CD4-positive, alpha-beta T cell (primary cell): ENCODE measurements around the gene CREB3L2. TPM values are rescaled to one million over a fixed set of nuclear protein-coding genes. Genes with fewer than 3 reads are reported as not detected.

Source experiments
- ATAC-seq: fragments of 200-7000 bp; cut with Tn5 transposase; one replicate; pipeline ENCODE4 v1.10.0; 2022; ENCODE audit warnings: mild to moderate bottlenecking; ENCODE audit not compliant: poor library complexity
- CTCF ChIA-PET: fragments of 350-600 bp; sonication (Branson Sonifier 250); formaldehyde crosslinking; loops from one replicate; lab custom pipeline; 2021; ENCODE audit warnings: antibody characterized with exemption, inconsistent platforms; lab: Charles Lee
- POLR2A ChIA-PET: fragments of 350-600 bp; sonication (Branson Sonifier 250); formaldehyde crosslinking; loops from one replicate; lab custom pipeline; 2021; ENCODE audit warnings: antibody characterized with exemption, inconsistent platforms; lab: Charles Lee
- DNase-seq, 14 experiments: peaks; one replicate each; pipeline ENCODE4 v3.0.0-alpha.2; 2013 to 2020; ENCODE audit warnings: mixed read lengths in 2 of 14
- H3K27ac ChIP-seq, 2 donors: one replicate each; pipeline versions ENCODE4 v1.5.1 to v1.7.0; 2013; ENCODE audit warnings: low read length in 2 of 2, low read depth in 1 of 2, mild to moderate bottlenecking in 1 of 2
- H3K27me3 ChIP-seq, 2 experiments: 1 replicate in 1 of 2; 2 replicates in 1 of 2; pipeline versions ENCODE4 v1.6.1 to v1.7.0; 2013; ENCODE audit warnings: low read length in 2 of 2, control low read depth in 1 of 2, mild to moderate bottlenecking in 1 of 2, moderate library complexity in 1 of 2; ENCODE audit not compliant: insufficient read depth in 2 of 2, control insufficient read depth in 1 of 2
- H3K36me3 ChIP-seq: one replicate; pipeline ENCODE4 v1.6.1; 2013; ENCODE audit warnings: low read length, control low read depth; ENCODE audit not compliant: insufficient read depth
- H3K4me1 ChIP-seq: one replicate; pipeline ENCODE4 v1.6.1; 2013; ENCODE audit warnings: low read length, control low read depth; ENCODE audit not compliant: insufficient read depth
- H3K4me3 ChIP-seq: one replicate; pipeline ENCODE4 v1.5.1; 2013; ENCODE audit warnings: mild to moderate bottlenecking, low read length, moderate library complexity
- H3K9me3 ChIP-seq, 2 experiments: 1 replicate in 1 of 2; 2 replicates in 1 of 2; pipeline versions ENCODE4 v1.6.1 to v1.7.0; 2013; ENCODE audit warnings: low read length in 2 of 2, mild to moderate bottlenecking in 2 of 2, control low read depth in 1 of 2, moderate library complexity in 1 of 2; ENCODE audit not compliant: control insufficient read depth in 1 of 2, insufficient read depth in 1 of 2
- H3K27ac Mint-ChIP-seq: one replicate; pipeline ENCODE4 v1.8.0; 2020; ENCODE audit warnings: mixed read lengths
- H3K27me3 Mint-ChIP-seq: one replicate; pipeline ENCODE4 v1.8.0; 2021; ENCODE audit warnings: mixed read lengths
- H3K36me3 Mint-ChIP-seq: one replicate; pipeline ENCODE4 v1.8.0; 2021; ENCODE audit warnings: low read depth, mixed read lengths
- H3K4me1 Mint-ChIP-seq: one replicate; pipeline ENCODE4 v1.8.0; 2021; ENCODE audit warnings: low read depth, mixed read lengths
- H3K4me3 Mint-ChIP-seq: one replicate; pipeline ENCODE4 v1.8.0; 2020; ENCODE audit warnings: mild to moderate bottlenecking, mixed read lengths
- H3K9me3 Mint-ChIP-seq: one replicate; pipeline ENCODE4 v1.8.0; 2020; ENCODE audit warnings: mixed read lengths
- intact Hi-C, 2 experiments: fragments of 100-400 bp; cut with DNase I in 1 of 2; cut with micrococcal nuclease in 1 of 2; formaldehyde crosslinking; loops; one replicate each; pipeline versions ENCODE4 v1.15.1 to v1.9.0; 2023 to 2025; cut with DNase I, micrococcal nuclease
- total RNA-seq, 174 experiments: library from RNA in 2 of 174; stranded (reverse) in 2 of 174; gene quantifications; one replicate each; pipeline ENCODE4 v1.2.3 and lab custom pipeline; 2021 to 2026
- TF ChIP-seq, protein P1 (sequence below): fragments of 200-600 bp; IDR thresholded peaks from one replicate; pipeline ENCODE4 v1.8.0; 2022; ENCODE audit warnings: antibody characterized with exemption, mild to moderate bottlenecking

The CREB3L2 gene
- total RNA-seq, 2 experiments from 2014 or later = 11.7 to 12.9 TPM

DNA sequence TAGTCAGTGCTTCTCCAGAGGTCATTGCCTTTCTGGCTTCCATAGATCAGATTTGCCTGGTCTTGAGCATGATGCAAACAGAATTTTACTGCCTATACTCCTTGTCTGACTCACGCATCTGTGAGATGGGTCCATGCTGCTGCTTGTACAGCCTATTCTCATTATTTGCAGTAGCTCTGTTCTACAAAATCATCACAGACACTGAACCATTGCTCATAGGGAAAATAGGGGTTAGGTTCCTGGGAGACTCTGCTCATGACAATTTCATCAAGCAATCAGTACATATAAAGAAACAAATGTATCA, 7.4 kb upstream of the CREB3L2 start:
- no peaks in the 10 kb centered on the region for H3K36me3 Mint-ChIP-seq
- no peaks in the 10 kb centered on the region for H3K36me3 ChIP-seq
- ChIA-PET CTCF (interaction anchor here (0.6 to 7.1 kb wide), 9 partner anchors 8 to 977 kb away, joined by 3 to 65 read pairs (median 4); no protein-coding TSS in a partner anchor), POLR2A (no interaction called here)
- H3K4me3 Mint-ChIP-seq = no peak overlapping the region
- no peak overlapping the region for H3K27ac Mint-ChIP-seq
- intact Hi-C loops = loop anchor here (2.0 to 10.0 kb wide), 4 partner anchors 352 to 855 kb away; no protein-coding TSS in a partner anchor
- ATAC-seq (no peak), DNase-seq (no peak)
- H3K9me3 ChIP-seq = no peaks in the 10 kb centered on the region
- peaks cover 5% of the 10 kb centered on the region for H3K4me1 ChIP-seq
- no peaks in the 10 kb centered on the region for H3K9me3 Mint-ChIP-seq
- no peaks in the 10 kb centered on the region for H3K4me1 Mint-ChIP-seq
- H3K27ac ChIP-seq = no peak overlapping the region
- no peaks in the 10 kb centered on the region for H3K27me3 ChIP-seq
- H3K4me3 ChIP-seq = no peak overlapping the region
- no peaks in the 10 kb centered on the region for H3K27me3 Mint-ChIP-seq
- TF ChIP-seq, protein P1, sequence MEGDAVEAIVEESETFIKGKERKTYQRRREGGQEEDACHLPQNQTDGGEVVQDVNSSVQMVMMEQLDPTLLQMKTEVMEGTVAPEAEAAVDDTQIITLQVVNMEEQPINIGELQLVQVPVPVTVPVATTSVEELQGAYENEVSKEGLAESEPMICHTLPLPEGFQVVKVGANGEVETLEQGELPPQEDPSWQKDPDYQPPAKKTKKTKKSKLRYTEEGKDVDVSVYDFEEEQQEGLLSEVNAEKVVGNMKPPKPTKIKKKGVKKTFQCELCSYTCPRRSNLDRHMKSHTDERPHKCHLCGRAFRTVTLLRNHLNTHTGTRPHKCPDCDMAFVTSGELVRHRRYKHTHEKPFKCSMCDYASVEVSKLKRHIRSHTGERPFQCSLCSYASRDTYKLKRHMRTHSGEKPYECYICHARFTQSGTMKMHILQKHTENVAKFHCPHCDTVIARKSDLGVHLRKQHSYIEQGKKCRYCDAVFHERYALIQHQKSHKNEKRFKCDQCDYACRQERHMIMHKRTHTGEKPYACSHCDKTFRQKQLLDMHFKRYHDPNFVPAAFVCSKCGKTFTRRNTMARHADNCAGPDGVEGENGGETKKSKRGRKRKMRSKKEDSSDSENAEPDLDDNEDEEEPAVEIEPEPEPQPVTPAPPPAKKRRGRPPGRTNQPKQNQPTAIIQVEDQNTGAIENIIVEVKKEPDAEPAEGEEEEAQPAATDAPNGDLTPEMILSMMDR = no peak

GRCh38 chr7:138008588-138009349, 6.9 kb upstream of the CREB3L2 start:
- H3K4me3 ChIP-seq = no peak overlapping the region
- DNase-seq = peak in 8 of 14 experiments; percentile 11 to 75 (median 28)
- CTCF ChIA-PET = interaction anchor here (0.6 to 7.1 kb wide), 11 partner anchors 9 to 1985 kb away, joined by 3 to 65 read pairs (median 4); no protein-coding TSS in a partner anchor
- H3K27ac ChIP-seq = no peak overlapping the region
- no peaks in the 10 kb centered on the region for H3K36me3 ChIP-seq
- Mint-ChIP-seq H3K9me3 (no peaks in the 10 kb centered on the region), H3K4me1 (no peaks in the 10 kb centered on the region), H3K4me3 (no peak overlapping the region), H3K27ac (no peak overlapping the region), H3K36me3 (no peaks in the 10 kb centered on the region), H3K27me3 (no peaks in the 10 kb centered on the region)
- TF ChIP-seq, protein P1 = peak; percentile 90
- peak; percentile 57 for ATAC-seq
- intact Hi-C loops = loop anchor here (1.0 to 10.0 kb wide), 5 partner anchors 105 to 856 kb away; no protein-coding TSS in a partner anchor
- no peaks in the 10 kb centered on the region for H3K9me3 ChIP-seq
- no peaks in the 10 kb centered on the region for H3K27me3 ChIP-seq
- peaks cover 5% of the 10 kb centered on the region for H3K4me1 ChIP-seq
- POLR2A ChIA-PET = interaction anchor here (1.4 kb wide), 1 partner anchor 105 kb away, joined by 3 read pairs; no protein-coding TSS in a partner anchor

GRCh38 chr7:138008019-138008587, 6.2 kb upstream of the CREB3L2 start:
- no peaks in the 10 kb centered on the region for H3K9me3 Mint-ChIP-seq
- Histone ChIP-seq H3K27ac (no peak overlapping the region), H3K27me3 (no peaks in the 10 kb centered on the region), H3K4me3 (no peak overlapping the region), H3K36me3 (no peaks in the 10 kb centered on the region), H3K4me1 (peaks cover 5% of the 10 kb centered on the region), H3K9me3 (no peaks in the 10 kb centered on the region)
- no peaks in the 10 kb centered on the region for H3K4me1 Mint-ChIP-seq
- POLR2A ChIA-PET = interaction anchor here (1.4 kb wide), 1 partner anchor 104 kb away, joined by 3 read pairs; no protein-coding TSS in a partner anchor
- H3K27me3 Mint-ChIP-seq = no peaks in the 10 kb centered on the region
- intact Hi-C loops = loop anchor here (1.0 to 10.0 kb wide), 5 partner anchors 105 to 857 kb away; no protein-coding TSS in a partner anchor
- DNase-seq (no peak), ATAC-seq (no peak)
- TF ChIP-seq, protein P1 = no peak
- H3K27ac Mint-ChIP-seq = no peak overlapping the region
- no peak overlapping the region for H3K4me3 Mint-ChIP-seq
- no peaks in the 10 kb centered on the region for H3K36me3 Mint-ChIP-seq
- CTCF ChIA-PET = interaction anchor here (0.6 to 7.1 kb wide), 5 partner anchors 100 to 1985 kb away, joined by 3 to 65 read pairs (median 3); no protein-coding TSS in a partner anchor
